HCT116 (cell line): ENCODE measurements around the gene ZNHIT1. TPM values are rescaled to one million over a fixed set of nuclear protein-coding genes. Genes with fewer than 3 reads are reported as not detected.

ENCODE experiments used
- ATAC-seq: fragments of 200-7000 bp; cut with Tn5 transposase; 2 replicates; pipeline ENCODE4 v1.9.1; 2020; ENCODE audit warnings: mild to moderate bottlenecking, moderate library complexity
- BruUV-seq: library from RNA; stranded (reverse); fragments of 400-500 nt; replicated peaks from 2 replicates; lab custom pipeline; 2021; lab: Mats Ljungman, UMichigan
- CTCF ChIA-PET: fragments of 300-600 bp; sonication (Branson Sonifier 250); formaldehyde crosslinking; loops from one replicate; lab custom pipeline; 2021; ENCODE audit warnings: antibody characterized with exemption; lab: Charles Lee
- POLR2A ChIA-PET: fragments of 300-600, 350-600 bp; sonication (Branson Sonifier 250); formaldehyde crosslinking; loops from one replicate; lab custom pipeline; 2021; ENCODE audit warnings: antibody characterized with exemption; lab: Charles Lee
- RAD21 ChIA-PET, 2 experiments: fragments of 300-600 bp; sonication (Branson Sonifier 250); formaldehyde crosslinking; loops; one replicate each; lab custom pipeline; 2023; ENCODE audit warnings: low total read pairs in 2 of 2; ENCODE audit not compliant: uncharacterized antibody in 2 of 2, unreplicated experiment in 2 of 2, low non-redundant PET in 1 of 2; lab: Charles Lee
- DNase-seq: peaks from one replicate; pipeline ENCODE4 v3.0.0-alpha.2; 2010; ENCODE audit warnings: low read depth, low spot score
- H2AFZ ChIP-seq: fragments of 200-600 bp; shearing (Covaris generic), sonication (generic); 2 replicates; pipeline ENCODE4 v1.6.1; 2017; ENCODE audit warnings: low read depth, mixed run types, mixed read lengths, antibody characterized with exemption, low read length; ENCODE audit not compliant: poor library complexity, severe bottlenecking
- H3K27ac ChIP-seq: 2 replicates; pipeline ENCODE4 v1.5.1; 2012; ENCODE audit warnings: low read depth, low read length
- H3K27me3 ChIP-seq: fragments of 200-600 bp; sonication (generic); 2 replicates; pipeline ENCODE4 v1.6.1; 2016; ENCODE audit warnings: mixed run types, low read length, mixed read lengths; ENCODE audit not compliant: insufficient read depth
- H3K36me3 ChIP-seq, 2 experiments: fragments of 200-500 bp in 1 of 2; fragments of 200-600 bp in 1 of 2; sonication (Bioruptor generic) in 1 of 2; sonication (generic) in 1 of 2; 2 replicates each; pipeline versions ENCODE4 v1.5.1 to v1.6.1; 2014 to 2016; ENCODE audit warnings: low read length in 2 of 2, inconsistent platforms in 1 of 2, mixed read lengths in 1 of 2, mixed run types in 1 of 2; ENCODE audit not compliant: insufficient read depth in 2 of 2, control insufficient read depth in 1 of 2
- H3K4me1 ChIP-seq, 2 experiments: fragments of 200-600 bp in 1 of 2; sonication (generic) in 1 of 2; 2 replicates each; pipeline versions ENCODE4 v1.5.1 to v1.6.1; 2012 to 2017; ENCODE audit warnings: low read length in 2 of 2, inconsistent platforms in 1 of 2, mild to moderate bottlenecking in 1 of 2, mixed read lengths in 1 of 2, mixed run types in 1 of 2, moderate library complexity in 1 of 2; ENCODE audit not compliant: insufficient read depth in 2 of 2, control insufficient read depth in 1 of 2
- H3K4me2 ChIP-seq: fragments of 200-600 bp; sonication (generic); 2 replicates; pipeline ENCODE4 v1.6.1; 2017; ENCODE audit warnings: mixed run types, low read length, mixed read lengths
- H3K4me3 ChIP-seq, 2 experiments: fragments of 200-600 bp in 1 of 2; sonication (generic) in 1 of 2; replicated peaks in 1 of 2; 2 replicates each; pipeline ENCODE4 v1.5.1; 2011 to 2016; ENCODE audit warnings: low read length in 2 of 2, control low read depth in 1 of 2, low read depth in 1 of 2, mild to moderate bottlenecking in 1 of 2, mixed read lengths in 1 of 2, mixed run types in 1 of 2
- H3K79me2 ChIP-seq: fragments of 200-600 bp; sonication (generic); 2 replicates; pipeline ENCODE4 v1.6.1; 2017; ENCODE audit warnings: mild to moderate bottlenecking, mixed run types, low read length, moderate library complexity, mixed read lengths; ENCODE audit not compliant: insufficient read depth
- H3K9ac ChIP-seq: fragments of 200-600 bp; sonication (generic); 2 replicates; pipeline ENCODE4 v1.6.1; 2016; ENCODE audit warnings: low read length, mixed read lengths
- H3K9me2 ChIP-seq: fragments of 200-600 bp; sonication (generic), shearing (Covaris generic); 2 replicates; pipeline ENCODE4 v1.6.1; 2017; ENCODE audit warnings: mixed run types, mild to moderate bottlenecking, moderate library complexity; ENCODE audit not compliant: insufficient read depth
- H3K9me3 ChIP-seq, 2 experiments: fragments of 200-500 bp in 1 of 2; fragments of 200-600 bp in 1 of 2; sonication (Bioruptor generic) in 1 of 2; sonication (generic) in 1 of 2; 2 replicates each; pipeline ENCODE4 v1.6.1; 2014 to 2017; ENCODE audit warnings: low read length in 2 of 2, mixed read lengths in 2 of 2, inconsistent platforms in 1 of 2, low read depth in 1 of 2, mild to moderate bottlenecking in 1 of 2, mixed run types in 1 of 2, moderate library complexity in 1 of 2; ENCODE audit not compliant: control insufficient read depth in 1 of 2, insufficient read depth in 1 of 2
- H4K20me1 ChIP-seq: fragments of 200-600 bp; sonication (generic), shearing (Covaris generic); 2 replicates; pipeline ENCODE4 v1.6.1; 2017; ENCODE audit warnings: mixed run types, mild to moderate bottlenecking, moderate library complexity; ENCODE audit not compliant: insufficient read depth
- FOSL1 ChIP-seq: IDR thresholded peaks from 2 replicates; pipeline ENCODE4 v1.6.1; 2012; ENCODE audit warnings: low read depth
- POLR2AphosphoS5 ChIP-seq: IDR thresholded peaks from 2 replicates; pipeline ENCODE4 v1.6.1; 2011; ENCODE audit warnings: mild to moderate bottlenecking, low read depth, low read length, moderate library complexity
- RAD21 ChIP-seq: IDR thresholded peaks from 2 replicates; pipeline ENCODE4 v1.6.1; 2012; ENCODE audit warnings: low read depth, mild to moderate bottlenecking
- SP1 ChIP-seq: IDR thresholded peaks from 2 replicates; pipeline ENCODE4 v1.6.1; 2012; ENCODE audit warnings: low read depth
- ZNF274 ChIP-seq: fragments of 200-500 bp; sonication (Bioruptor generic); IDR thresholded peaks from 2 replicates; pipeline ENCODE4 v1.6.1; 2014; ENCODE audit warnings: mild to moderate bottlenecking, low read depth, low read length, inconsistent platforms
- intact Hi-C: fragments of 100-400 bp; cut with micrococcal nuclease; formaldehyde crosslinking; loops from 2 replicates; pipeline ENCODE4 v1.10.0; 2022
- total RNA-seq: library from RNA; stranded (reverse); gene quantifications from one replicate; pipeline ENCODE4 v1.2.1, GENCODE V29; 2021; ENCODE audit not compliant: unreplicated experiment
- TF ChIP-seq, protein P1 (sequence below): IDR thresholded peaks from 2 replicates; pipeline ENCODE4 v1.6.1; 2011; ENCODE audit warnings: mild to moderate bottlenecking, low read length, moderate library complexity; ENCODE audit not compliant: insufficient replicate concordance; ENCODE audit errors: extremely low read depth
- TF ChIP-seq, protein P2 (sequence below): IDR thresholded peaks from 2 replicates; pipeline ENCODE4 v1.6.1; 2012
- TF ChIP-seq, protein P3 (sequence below): IDR thresholded peaks from 2 replicates; pipeline ENCODE4 v1.6.1; 2012

ZNHIT1 gene
- total RNA-seq, 1 experiment from 2014 or later, result 69.4 TPM

DNA sequence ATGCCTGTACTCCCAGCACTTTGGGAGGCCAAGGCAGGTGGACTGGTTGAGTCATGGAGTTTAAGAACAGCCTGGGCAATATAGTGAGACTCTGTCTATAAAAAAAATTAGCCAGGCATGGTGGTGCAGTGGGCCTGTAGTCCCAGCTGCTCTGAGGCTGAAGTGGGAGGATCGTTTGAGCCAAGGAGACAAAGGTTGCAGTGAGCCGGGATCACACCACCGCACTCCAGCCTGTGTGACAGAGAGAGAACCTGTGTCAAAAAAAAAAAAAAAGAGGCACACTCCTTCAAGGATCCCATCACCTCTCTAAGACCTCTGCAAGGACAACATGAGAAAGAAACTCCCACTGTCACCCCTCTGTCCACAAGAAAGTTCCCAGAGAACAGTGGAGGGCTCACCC is 42.3 kb upstream of the ZNHIT1 start:
- TF ChIP-seq RAD21 (no peak), ZNF274 (no peak), POLR2AphosphoS5 (no peak)
- TF ChIP-seq, protein P1, sequence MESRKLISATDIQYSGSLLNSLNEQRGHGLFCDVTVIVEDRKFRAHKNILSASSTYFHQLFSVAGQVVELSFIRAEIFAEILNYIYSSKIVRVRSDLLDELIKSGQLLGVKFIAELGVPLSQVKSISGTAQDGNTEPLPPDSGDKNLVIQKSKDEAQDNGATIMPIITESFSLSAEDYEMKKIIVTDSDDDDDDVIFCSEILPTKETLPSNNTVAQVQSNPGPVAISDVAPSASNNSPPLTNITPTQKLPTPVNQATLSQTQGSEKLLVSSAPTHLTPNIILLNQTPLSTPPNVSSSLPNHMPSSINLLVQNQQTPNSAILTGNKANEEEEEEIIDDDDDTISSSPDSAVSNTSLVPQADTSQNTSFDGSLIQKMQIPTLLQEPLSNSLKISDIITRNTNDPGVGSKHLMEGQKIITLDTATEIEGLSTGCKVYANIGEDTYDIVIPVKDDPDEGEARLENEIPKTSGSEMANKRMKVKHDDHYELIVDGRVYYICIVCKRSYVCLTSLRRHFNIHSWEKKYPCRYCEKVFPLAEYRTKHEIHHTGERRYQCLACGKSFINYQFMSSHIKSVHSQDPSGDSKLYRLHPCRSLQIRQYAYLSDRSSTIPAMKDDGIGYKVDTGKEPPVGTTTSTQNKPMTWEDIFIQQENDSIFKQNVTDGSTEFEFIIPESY, result no peak
- TF ChIP-seq, protein P2, sequence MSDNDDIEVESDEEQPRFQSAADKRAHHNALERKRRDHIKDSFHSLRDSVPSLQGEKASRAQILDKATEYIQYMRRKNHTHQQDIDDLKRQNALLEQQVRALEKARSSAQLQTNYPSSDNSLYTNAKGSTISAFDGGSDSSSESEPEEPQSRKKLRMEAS, result no peak
- DNase-seq (no peak), ATAC-seq (no peak)
- RAD21 ChIA-PET, result no interaction called here
- Histone ChIP-seq H3K9me2 (no peaks in the 10 kb centered on the region), H3K27ac (no peak overlapping the region), H3K79me2 (no peaks in the 10 kb centered on the region), H3K4me3 (no peak overlapping the region), H3K4me2 (no peak overlapping the region), H3K36me3 (no peaks in the 10 kb centered on the region), H3K27me3 (no peaks in the 10 kb centered on the region), H4K20me1 (no peaks in the 10 kb centered on the region), H2AFZ (no peak overlapping the region), H3K9ac (no peak overlapping the region), H3K9me3 (no peaks in the 10 kb centered on the region), H3K4me1 (peaks cover 14 to 29% of the 10 kb centered on the region in 2 experiments)
- intact Hi-C loops, result no loop called here
- CTCF ChIA-PET, result interaction anchor here (2.9 kb wide), 1 partner anchor 17 kb away, joined by 20 read pairs; no protein-coding TSS in a partner anchor
- no TSS peak for BruUV-seq
- POLR2A ChIA-PET, result no interaction called here

DNA sequence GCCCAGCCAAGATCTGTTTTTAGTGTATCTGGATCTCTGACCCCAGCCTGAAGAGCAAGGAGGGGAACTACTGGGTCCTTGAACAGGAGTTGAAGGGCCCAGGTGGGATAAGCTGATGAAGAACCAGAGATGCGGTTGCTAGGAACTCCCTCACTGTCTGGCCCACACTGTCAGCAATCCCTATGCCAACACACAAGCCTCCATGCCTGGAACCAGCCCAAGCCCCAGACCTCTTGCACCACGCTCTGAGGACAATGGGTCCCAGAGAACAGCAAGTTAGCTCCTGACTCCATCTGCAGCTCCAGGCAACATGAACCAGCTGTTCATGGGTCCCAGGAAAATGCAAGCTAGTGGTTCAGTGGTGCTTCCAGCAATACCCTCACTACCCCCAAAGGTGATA is 40.3 kb upstream of the ZNHIT1 start:
- DNase-seq (no peak), ATAC-seq (no peak)
- H3K4me2 ChIP-seq, result no peak overlapping the region
- CTCF ChIA-PET, result no interaction called here
- H3K4me3 ChIP-seq, result no peak overlapping the region
- H3K9me3 ChIP-seq, result no peaks in the 10 kb centered on the region
- no peak overlapping the region for H3K27ac ChIP-seq
- no peaks in the 10 kb centered on the region for H3K36me3 ChIP-seq
- no peak overlapping the region for H2AFZ ChIP-seq
- intact Hi-C loops, result no loop called here
- RAD21 ChIA-PET, result no interaction called here
- POLR2A ChIA-PET, result no interaction called here
- BruUV-seq, result no TSS peak
- H3K27me3 ChIP-seq, result no peaks in the 10 kb centered on the region
- H4K20me1 ChIP-seq, result no peaks in the 10 kb centered on the region
- H3K4me1 ChIP-seq, result peaks cover 19 to 27% of the 10 kb centered on the region in 2 experiments
- H3K9me2 ChIP-seq, result no peaks in the 10 kb centered on the region
- no peak overlapping the region for H3K9ac ChIP-seq
- TF ChIP-seq, protein P1, result no peak
- TF ChIP-seq FOSL1 (no peak), SP1 (no peak)
- TF ChIP-seq, protein P3, sequence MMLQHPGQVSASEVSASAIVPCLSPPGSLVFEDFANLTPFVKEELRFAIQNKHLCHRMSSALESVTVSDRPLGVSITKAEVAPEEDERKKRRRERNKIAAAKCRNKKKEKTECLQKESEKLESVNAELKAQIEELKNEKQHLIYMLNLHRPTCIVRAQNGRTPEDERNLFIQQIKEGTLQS, result no peak
- TF ChIP-seq, all 23 proteins: peak for 0
- H3K79me2 ChIP-seq, result no peaks in the 10 kb centered on the region
